Osteocyte (in vitro differentiated cells): Measurements from ENCODE around the gene GLMN. TPM values are rescaled to one million over a fixed set of nuclear protein-coding genes. Genes with fewer than 3 reads are reported as not detected.

Experiments
- DNase-seq: peaks from one replicate; pipeline ENCODE4 v3.0.0; 2021; ENCODE audit warnings: mixed read lengths; ENCODE audit not compliant: unreplicated experiment; ENCODE audit errors: extremely low spot score
- H3K27ac Mint-ChIP-seq: one replicate; pipeline ENCODE4 v1.8.0; 2021; ENCODE audit warnings: mild to moderate bottlenecking, mixed read lengths; ENCODE audit not compliant: unreplicated experiment
- H3K27me3 Mint-ChIP-seq: one replicate; pipeline ENCODE4 v1.8.0; 2021; ENCODE audit warnings: mixed read lengths; ENCODE audit not compliant: unreplicated experiment
- H3K36me3 Mint-ChIP-seq: one replicate; pipeline ENCODE4 v1.8.0; 2021; ENCODE audit warnings: mixed read lengths; ENCODE audit not compliant: unreplicated experiment
- H3K4me1 Mint-ChIP-seq: one replicate; pipeline ENCODE4 v1.8.0; 2021; ENCODE audit warnings: mixed read lengths; ENCODE audit not compliant: unreplicated experiment
- H3K4me3 Mint-ChIP-seq: one replicate; pipeline ENCODE4 v1.8.0; 2021; ENCODE audit warnings: mild to moderate bottlenecking, moderate library complexity, mixed read lengths; ENCODE audit not compliant: unreplicated experiment
- H3K9me3 Mint-ChIP-seq: one replicate; pipeline ENCODE4 v1.8.0; 2021; ENCODE audit warnings: mixed read lengths; ENCODE audit not compliant: unreplicated experiment
- total RNA-seq: library from RNA; stranded (reverse); gene quantifications from 2 replicates; pipeline ENCODE4 v1.2.1, GENCODE V29; 2021
- TF ChIP-seq, protein P1 (sequence below): fragments of 200-600 bp; sonication (generic); IDR thresholded peaks from 2 replicates; pipeline ENCODE4 v1.5.0; 2021; ENCODE audit warnings: antibody characterized with exemption, mild to moderate bottlenecking, moderate library complexity

Gene GLMN
- total RNA-seq, 1 donor from 2014 or later = 12.1 TPM

DNA sequence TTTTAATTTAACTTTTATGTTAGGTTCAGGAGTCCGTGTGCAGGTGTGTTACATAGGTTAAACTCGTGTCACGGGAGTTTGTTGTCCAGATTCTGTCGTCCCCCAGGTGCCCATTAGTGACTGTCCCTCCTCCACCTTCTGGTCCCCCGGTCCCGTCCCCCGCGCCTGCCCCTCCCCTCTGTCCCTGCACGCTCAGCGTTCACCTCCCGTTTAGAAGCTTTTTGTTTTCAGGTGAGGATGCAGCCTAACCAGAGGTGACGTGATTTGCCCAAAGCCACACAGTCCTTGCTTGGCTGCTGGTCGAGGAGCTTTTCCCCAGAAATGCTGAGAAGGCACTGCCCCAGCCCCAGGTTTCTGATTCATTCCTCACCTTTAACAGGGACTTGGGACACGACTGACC lies 80.2 kb downstream of the GLMN start:
- Mint-ChIP-seq H3K36me3 (no peaks in the 10 kb centered on the region), H3K4me3 (no peak overlapping the region), H3K27ac (no peak overlapping the region), H3K9me3 (no peaks in the 10 kb centered on the region), H3K27me3 (peaks cover 12% of the 10 kb centered on the region), H3K4me1 (no peaks in the 10 kb centered on the region)
- no peak for DNase-seq
- TF ChIP-seq, protein P1, sequence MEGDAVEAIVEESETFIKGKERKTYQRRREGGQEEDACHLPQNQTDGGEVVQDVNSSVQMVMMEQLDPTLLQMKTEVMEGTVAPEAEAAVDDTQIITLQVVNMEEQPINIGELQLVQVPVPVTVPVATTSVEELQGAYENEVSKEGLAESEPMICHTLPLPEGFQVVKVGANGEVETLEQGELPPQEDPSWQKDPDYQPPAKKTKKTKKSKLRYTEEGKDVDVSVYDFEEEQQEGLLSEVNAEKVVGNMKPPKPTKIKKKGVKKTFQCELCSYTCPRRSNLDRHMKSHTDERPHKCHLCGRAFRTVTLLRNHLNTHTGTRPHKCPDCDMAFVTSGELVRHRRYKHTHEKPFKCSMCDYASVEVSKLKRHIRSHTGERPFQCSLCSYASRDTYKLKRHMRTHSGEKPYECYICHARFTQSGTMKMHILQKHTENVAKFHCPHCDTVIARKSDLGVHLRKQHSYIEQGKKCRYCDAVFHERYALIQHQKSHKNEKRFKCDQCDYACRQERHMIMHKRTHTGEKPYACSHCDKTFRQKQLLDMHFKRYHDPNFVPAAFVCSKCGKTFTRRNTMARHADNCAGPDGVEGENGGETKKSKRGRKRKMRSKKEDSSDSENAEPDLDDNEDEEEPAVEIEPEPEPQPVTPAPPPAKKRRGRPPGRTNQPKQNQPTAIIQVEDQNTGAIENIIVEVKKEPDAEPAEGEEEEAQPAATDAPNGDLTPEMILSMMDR = no peak

- no peak for DNase-seq
- peaks cover 12% of the 10 kb centered on the region for H3K27me3 Mint-ChIP-seq
- TF ChIP-seq, protein P1 = no peak
- H3K4me3 Mint-ChIP-seq = no peak within 1 kb of the TSS
- no peaks in the 10 kb centered on the region for H3K9me3 Mint-ChIP-seq
- no peaks in the 10 kb centered on the region for H3K36me3 Mint-ChIP-seq
- H3K27ac Mint-ChIP-seq = no peak within 1 kb of the TSS
- no peaks in the 10 kb centered on the region for H3K4me1 Mint-ChIP-seq
Measured at GRCh38 chr1:92217721-92218120, 81.1 kb downstream of the GLMN start, which contains the start of gene C1orf146. Gene C1orf146, plus strand, starts transcription at chr1:92217915. Its CDS starts 13,506 bp downstream, at chr1:92231421.

- no peaks in the 10 kb centered on the region for H3K4me1 Mint-ChIP-seq
- no peak overlapping the region for H3K4me3 Mint-ChIP-seq
- TF ChIP-seq, protein P1 = no peak
- no peaks in the 10 kb centered on the region for H3K36me3 Mint-ChIP-seq
- H3K27me3 Mint-ChIP-seq = peaks cover 14% of the 10 kb centered on the region
- no peak overlapping the region for H3K27ac Mint-ChIP-seq
- DNase-seq = no peak
- H3K9me3 Mint-ChIP-seq = peaks cover 6% of the 10 kb centered on the region
Measured at GRCh38 chr1:92211166-92211565, 87.6 kb downstream of the GLMN start.

- Mint-ChIP-seq H3K4me3 (no peak overlapping the region), H3K27me3 (peaks cover 14% of the 10 kb centered on the region), H3K27ac (no peak overlapping the region), H3K4me1 (no peaks in the 10 kb centered on the region), H3K36me3 (no peaks in the 10 kb centered on the region), H3K9me3 (peaks cover 6% of the 10 kb centered on the region)
- TF ChIP-seq, protein P1 = no peak
- DNase-seq = no peak
Measured at GRCh38 chr1:92210701-92211100, 88.1 kb downstream of the GLMN start.

DNA sequence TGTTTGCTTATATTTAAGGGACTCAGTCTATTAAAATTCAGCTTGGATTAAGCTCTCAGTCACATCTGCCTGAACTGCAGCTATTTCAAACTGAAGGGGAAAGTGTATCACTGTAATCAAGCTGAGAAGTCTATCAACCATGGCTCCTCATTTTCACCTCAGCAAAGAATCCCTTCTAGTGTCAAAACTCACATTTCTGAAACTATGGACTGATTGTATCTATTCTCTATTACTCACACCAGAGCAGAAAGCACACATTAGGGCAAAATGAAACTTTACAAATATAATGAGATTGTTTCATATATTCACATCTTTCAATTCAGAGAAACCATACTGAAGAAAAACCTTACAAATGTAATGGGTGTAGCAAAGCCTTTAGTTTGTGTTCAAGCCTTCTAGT lies 95.7 kb downstream of the GLMN start:
- peaks cover 9% of the 10 kb centered on the region for H3K27me3 Mint-ChIP-seq
- no peaks in the 10 kb centered on the region for H3K4me1 Mint-ChIP-seq
- H3K27ac Mint-ChIP-seq = no peak overlapping the region
- no peak for DNase-seq
- H3K36me3 Mint-ChIP-seq = no peaks in the 10 kb centered on the region
- H3K4me3 Mint-ChIP-seq = no peak overlapping the region
- TF ChIP-seq, protein P1 = no peak
- H3K9me3 Mint-ChIP-seq = peaks cover 9% of the 10 kb centered on the region
